ENCODE results near the gene LRMDA.

DNA sequence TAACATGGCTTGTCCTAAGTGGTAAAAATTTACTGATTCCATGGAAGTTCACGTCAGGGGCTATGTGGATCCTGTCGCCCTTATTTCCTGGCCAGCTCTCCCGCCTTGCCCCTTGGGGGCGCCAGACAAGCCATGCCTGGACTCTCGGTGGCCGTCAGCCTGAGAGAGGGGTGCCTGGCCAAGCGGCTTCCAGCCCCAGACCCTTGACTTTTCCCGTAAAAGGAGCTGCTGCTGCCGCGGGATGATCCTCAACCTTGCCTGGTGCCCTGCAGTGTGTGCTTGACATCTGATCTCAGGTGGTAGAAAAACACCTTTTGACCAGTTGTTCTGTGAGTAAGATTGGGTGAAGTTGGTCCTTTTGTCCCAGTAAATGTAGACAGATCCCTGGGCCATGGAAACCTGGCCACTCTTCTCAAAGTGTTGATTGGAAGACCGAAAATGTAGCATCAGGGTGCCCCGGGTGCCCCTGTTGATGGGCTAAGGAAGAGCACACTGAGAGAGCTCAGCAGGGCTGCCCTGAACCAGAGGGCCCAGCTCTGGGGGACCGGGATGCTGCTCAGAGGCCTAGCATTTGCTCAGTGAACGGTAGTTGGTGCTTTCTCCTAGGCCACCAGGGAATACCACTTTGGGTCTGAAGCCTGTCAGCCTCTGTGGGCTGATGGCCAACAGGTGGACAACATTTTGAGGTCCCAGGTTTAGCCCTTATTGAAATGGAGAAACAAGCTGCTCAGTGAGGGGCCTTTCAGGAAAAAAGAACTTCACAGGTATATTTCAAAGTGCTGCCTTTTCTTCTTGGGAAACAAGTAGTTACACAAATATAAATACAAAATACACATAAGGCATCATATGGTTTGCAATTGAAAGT is 162.5 kb downstream of the LRMDA start:
- TF ChIP-seq, protein P1, sequence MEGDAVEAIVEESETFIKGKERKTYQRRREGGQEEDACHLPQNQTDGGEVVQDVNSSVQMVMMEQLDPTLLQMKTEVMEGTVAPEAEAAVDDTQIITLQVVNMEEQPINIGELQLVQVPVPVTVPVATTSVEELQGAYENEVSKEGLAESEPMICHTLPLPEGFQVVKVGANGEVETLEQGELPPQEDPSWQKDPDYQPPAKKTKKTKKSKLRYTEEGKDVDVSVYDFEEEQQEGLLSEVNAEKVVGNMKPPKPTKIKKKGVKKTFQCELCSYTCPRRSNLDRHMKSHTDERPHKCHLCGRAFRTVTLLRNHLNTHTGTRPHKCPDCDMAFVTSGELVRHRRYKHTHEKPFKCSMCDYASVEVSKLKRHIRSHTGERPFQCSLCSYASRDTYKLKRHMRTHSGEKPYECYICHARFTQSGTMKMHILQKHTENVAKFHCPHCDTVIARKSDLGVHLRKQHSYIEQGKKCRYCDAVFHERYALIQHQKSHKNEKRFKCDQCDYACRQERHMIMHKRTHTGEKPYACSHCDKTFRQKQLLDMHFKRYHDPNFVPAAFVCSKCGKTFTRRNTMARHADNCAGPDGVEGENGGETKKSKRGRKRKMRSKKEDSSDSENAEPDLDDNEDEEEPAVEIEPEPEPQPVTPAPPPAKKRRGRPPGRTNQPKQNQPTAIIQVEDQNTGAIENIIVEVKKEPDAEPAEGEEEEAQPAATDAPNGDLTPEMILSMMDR (IDR thresholded peaks at IDR 0.05; ENCODE audit: insufficient read depth, low read length, poor library complexity, severe bottlenecking), result no peak
- TF ChIP-seq EZH2phosphoT487 (conservative IDR thresholded peaks at IDR 0.05; ENCODE audit: low read length), result no peak

Data from SU-DHL-6 (cell line).